A549 (cell line): ENCODE results near the gene SLC22A17. TPM values are rescaled to one million over a fixed set of nuclear protein-coding genes. Genes with fewer than 3 reads are reported as not detected.

ENCODE experiments used
- CBX8 ChIP-seq: fragments of 200-600 bp; sonication (generic); IDR thresholded peaks from 2 replicates; pipeline ENCODE4 v1.6.1; 2016
- CHD2 ChIP-seq: fragments of 150-350 bp; IDR thresholded peaks from 2 replicates; pipeline ENCODE4 v1.6.1; 2014; ENCODE audit warnings: low read length; ENCODE audit not compliant: partially characterized antibody
- EHF ChIP-seq: fragments of 250-450 bp; sonication (Bioruptor Pico); IDR thresholded peaks from 2 replicates; pipeline ENCODE4 v1.5.0; 2020; ENCODE audit warnings: mild to moderate bottlenecking
- EHMT2 ChIP-seq: fragments of 200-600 bp; sonication (generic); IDR thresholded peaks from 2 replicates; pipeline ENCODE4 v1.6.1; 2016; ENCODE audit warnings: antibody characterized with exemption, low read depth, mild to moderate bottlenecking, moderate library complexity
- EP300 ChIP-seq, 2 experiments: fragments of >200 bp; sonication (Bioruptor Twin); formaldehyde crosslinking; IDR thresholded peaks; 2 replicates in 1 of 2; 3 replicates in 1 of 2; pipeline ENCODE4 v1.6.1; 2016 to 2017
- ESRRA ChIP-seq: fragments of 150-350 bp; IDR thresholded peaks from 2 replicates; pipeline ENCODE4 v1.6.1; 2014; ENCODE audit warnings: mild to moderate bottlenecking, low read length, borderline replicate concordance
- FOSB ChIP-seq: fragments of 250-450 bp; sonication (Bioruptor Pico); IDR thresholded peaks from 2 replicates; pipeline ENCODE4 v1.5.0; 2020; ENCODE audit warnings: mild to moderate bottlenecking, moderate library complexity
- FOSL2 ChIP-seq, 2 experiments: fragments of 450-650 bp in 1 of 2; fragments of >200 bp in 1 of 2; sonication (Bioruptor Twin) in 1 of 2; formaldehyde crosslinking; IDR thresholded peaks; 2 replicates each; pipeline versions ENCODE4 v1.5.0 to v1.6.1; 2016 to 2020; ENCODE audit warnings: mild to moderate bottlenecking in 1 of 2, moderate library complexity in 1 of 2
- FOXS1 ChIP-seq: fragments of 250-450 bp; sonication (Bioruptor Pico); IDR thresholded peaks from 2 replicates; pipeline ENCODE4 v1.5.0; 2020; ENCODE audit warnings: mild to moderate bottlenecking, moderate library complexity
- GATA3 ChIP-seq: IDR thresholded peaks from 2 replicates; pipeline ENCODE4 v1.6.1; 2012; ENCODE audit warnings: borderline replicate concordance
- HEYL ChIP-seq: fragments of 250-450 bp; sonication (Bioruptor Pico); IDR thresholded peaks from 2 replicates; pipeline ENCODE4 v1.8.0; 2021; ENCODE audit warnings: mild to moderate bottlenecking, moderate library complexity
- HOXA7 ChIP-seq: fragments of 250-450 bp; sonication (Bioruptor Pico); IDR thresholded peaks from 2 replicates; pipeline ENCODE4 v1.5.0; 2020; ENCODE audit warnings: mild to moderate bottlenecking, moderate library complexity
- HOXB5 ChIP-seq: fragments of 250-450 bp; sonication (Bioruptor Pico); IDR thresholded peaks from 2 replicates; pipeline ENCODE4 v1.5.0; 2020; ENCODE audit warnings: mild to moderate bottlenecking, moderate library complexity
- KDM1A ChIP-seq: fragments of 200-600 bp; sonication (generic); IDR thresholded peaks from 2 replicates; pipeline ENCODE4 v1.6.1; 2016; ENCODE audit warnings: low read depth, mild to moderate bottlenecking
- MAFK ChIP-seq: fragments of 450-650 bp; IDR thresholded peaks from 2 replicates; pipeline ENCODE4 v1.6.1; 2014; ENCODE audit not compliant: partially characterized antibody
- NR3C1 ChIP-seq: fragments of >200 bp; sonication (Bioruptor Twin); formaldehyde crosslinking; IDR thresholded peaks from 3 replicates; pipeline ENCODE4 v1.6.1; 2017
- PHF8 ChIP-seq: fragments of 200-600 bp; sonication (generic); IDR thresholded peaks from 2 replicates; pipeline ENCODE4 v1.6.1; 2016; ENCODE audit warnings: low read depth, mild to moderate bottlenecking, antibody characterized with exemption, moderate library complexity, borderline replicate concordance
- POLR2A ChIP-seq: IDR thresholded peaks from 2 replicates; pipeline ENCODE4 v1.6.1; 2012; ENCODE audit warnings: mild to moderate bottlenecking, low read length
- POLR2AphosphoS2 ChIP-seq: conservative IDR thresholded peaks from 2 replicates; pipeline ENCODE4 v1.6.1; 2012; ENCODE audit warnings: low read length, improper control_type of control experiment, inconsistent platforms
- RCOR1 ChIP-seq: fragments of 150-350 bp; IDR thresholded peaks from 2 replicates; pipeline ENCODE4 v1.6.1; 2014; ENCODE audit warnings: antibody characterized with exemption, low read length, low read depth
- RFX5 ChIP-seq: fragments of 450-650 bp; IDR thresholded peaks from 2 replicates; pipeline ENCODE4 v1.7.1; 2014; ENCODE audit warnings: antibody characterized with exemption, mild to moderate bottlenecking, moderate library complexity
- SMC3 ChIP-seq: fragments of >200 bp; sonication (Bioruptor Twin); formaldehyde crosslinking; IDR thresholded peaks from 3 replicates; pipeline ENCODE4 v1.6.1; 2018; ENCODE audit warnings: inconsistent platforms
- SREBF2 ChIP-seq: fragments of 450-650 bp; IDR thresholded peaks from 2 replicates; pipeline ENCODE4 v1.6.1; 2014; ENCODE audit warnings: mild to moderate bottlenecking, moderate library complexity
- TFCP2L1 ChIP-seq: fragments of 250-450 bp; sonication (Bioruptor Pico); IDR thresholded peaks from 2 replicates; pipeline ENCODE4 v1.5.0; 2021; ENCODE audit warnings: mild to moderate bottlenecking
- ZC3H11A ChIP-seq: fragments of 450-650 bp; IDR thresholded peaks from 2 replicates; pipeline ENCODE4 v1.6.1; 2014; ENCODE audit warnings: antibody characterized with exemption, mild to moderate bottlenecking
- ZNF302 ChIP-seq: fragments of 250-450 bp; sonication (Bioruptor Pico); IDR thresholded peaks from 2 replicates; pipeline ENCODE4 v1.9.0; 2021; ENCODE audit warnings: inconsistent platforms, mild to moderate bottlenecking, moderate library complexity
- ZSCAN20 ChIP-seq: fragments of 250-450 bp; sonication (Bioruptor Pico); IDR thresholded peaks from 2 replicates; pipeline ENCODE4 v1.8.0; 2022; ENCODE audit warnings: mild to moderate bottlenecking, moderate library complexity
- polyA plus RNA-seq, 4 experiments: library from polyadenylated mRNA; depleted of rRNA in 3 of 4; stranded (reverse); fragments of >200 nt; fragmentation: RNase III in 1 of 4; extraction: RNeasy Plus Mini Kit Qiagen cat#74134 plus additional on column Dnase treatment in 1 of 4; gene quantifications; 2 replicates in 3 of 4; 3 replicates in 1 of 4; pipeline ENCODE4 v1.2.3, GENCODE V29; 2011 to 2017
- TF ChIP-seq, protein P1 (sequence below): fragments of 150-350 bp; IDR thresholded peaks from 2 replicates; pipeline ENCODE4 v1.6.1; 2014; ENCODE audit warnings: low read depth, mild to moderate bottlenecking, low read length
- TF ChIP-seq, protein P2 (sequence below): fragments of >200 bp; sonication (Bioruptor Twin); formaldehyde crosslinking; IDR thresholded peaks from 3 replicates; pipeline ENCODE4 v1.5.1; 2016
- TF ChIP-seq, protein P3 (sequence below): fragments of >200 bp; sonication (Bioruptor Twin); formaldehyde crosslinking; IDR thresholded peaks from 3 replicates; pipeline ENCODE4 v1.6.1; 2016
- TF ChIP-seq, protein P4 (sequence below): IDR thresholded peaks from 2 replicates; pipeline ENCODE4 v1.6.1; 2012
- TF ChIP-seq, protein P5 (sequence below): IDR thresholded peaks from 2 replicates; pipeline ENCODE4 v1.6.1; 2012; ENCODE audit warnings: low read depth, borderline replicate concordance
- TF ChIP-seq, protein P6 (sequence below): fragments of 200-600 bp; sonication (generic); IDR thresholded peaks from 2 replicates; pipeline ENCODE4 v1.6.1; 2016; ENCODE audit warnings: antibody characterized with exemption, mild to moderate bottlenecking, moderate library complexity
- TF ChIP-seq, protein P7 (sequence below): IDR thresholded peaks from 2 replicates; pipeline ENCODE4 v1.6.1; 2012

SLC22A17 gene
- polyA plus RNA-seq, 2 of the 4 experiments (the other 2 are of a cell fraction) = 3.5 to 8.4 TPM

DNA sequence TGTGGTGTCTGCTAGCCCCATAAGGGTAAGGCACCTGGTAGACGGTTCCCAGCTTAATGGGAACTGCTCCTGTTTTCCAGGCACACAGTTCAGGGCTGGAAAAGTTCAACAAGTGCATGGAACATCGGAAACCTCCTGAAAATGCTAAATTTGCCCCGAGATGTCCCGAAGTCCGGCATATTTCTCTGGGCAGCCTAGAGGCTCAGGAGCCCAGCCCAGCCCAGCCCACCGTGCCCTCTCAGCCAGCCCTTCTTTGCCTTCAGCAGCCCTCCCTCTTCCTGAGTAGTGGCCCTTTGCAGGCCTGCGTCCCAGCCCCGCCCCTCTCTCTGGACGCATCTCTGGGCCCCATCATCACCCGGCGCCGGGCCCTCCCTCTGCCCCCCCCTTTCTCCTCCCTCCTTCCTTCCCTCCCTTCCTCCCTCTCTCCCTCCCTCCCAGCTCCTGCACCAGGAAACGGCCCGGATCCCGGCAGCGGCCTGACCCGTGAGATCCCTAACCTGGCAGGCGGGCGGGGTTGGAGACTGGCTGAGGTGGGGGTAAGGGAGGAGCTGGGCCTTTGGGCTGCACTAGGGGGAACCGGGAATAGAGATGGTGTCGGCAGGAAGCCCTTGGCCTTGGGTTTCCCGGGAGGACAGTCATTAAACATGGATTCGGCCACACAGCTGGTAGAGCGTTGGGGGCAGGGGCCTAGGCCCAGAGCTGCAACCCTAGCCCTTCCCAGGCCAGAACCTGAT, 46.1 kb downstream of the SLC22A17 start, which contains the start of gene BCL2L2 (continued):
- TF ChIP-seq, protein P1, sequence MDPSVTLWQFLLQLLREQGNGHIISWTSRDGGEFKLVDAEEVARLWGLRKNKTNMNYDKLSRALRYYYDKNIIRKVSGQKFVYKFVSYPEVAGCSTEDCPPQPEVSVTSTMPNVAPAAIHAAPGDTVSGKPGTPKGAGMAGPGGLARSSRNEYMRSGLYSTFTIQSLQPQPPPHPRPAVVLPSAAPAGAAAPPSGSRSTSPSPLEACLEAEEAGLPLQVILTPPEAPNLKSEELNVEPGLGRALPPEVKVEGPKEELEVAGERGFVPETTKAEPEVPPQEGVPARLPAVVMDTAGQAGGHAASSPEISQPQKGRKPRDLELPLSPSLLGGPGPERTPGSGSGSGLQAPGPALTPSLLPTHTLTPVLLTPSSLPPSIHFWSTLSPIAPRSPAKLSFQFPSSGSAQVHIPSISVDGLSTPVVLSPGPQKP = no peak
- no peak for TF ChIP-seq GATA3
- no peak for TF ChIP-seq SMC3
- no peak for TF ChIP-seq EHMT2
- no peak for TF ChIP-seq ZSCAN20
- TF ChIP-seq SREBF2 = no peak
- TF ChIP-seq, protein P2, sequence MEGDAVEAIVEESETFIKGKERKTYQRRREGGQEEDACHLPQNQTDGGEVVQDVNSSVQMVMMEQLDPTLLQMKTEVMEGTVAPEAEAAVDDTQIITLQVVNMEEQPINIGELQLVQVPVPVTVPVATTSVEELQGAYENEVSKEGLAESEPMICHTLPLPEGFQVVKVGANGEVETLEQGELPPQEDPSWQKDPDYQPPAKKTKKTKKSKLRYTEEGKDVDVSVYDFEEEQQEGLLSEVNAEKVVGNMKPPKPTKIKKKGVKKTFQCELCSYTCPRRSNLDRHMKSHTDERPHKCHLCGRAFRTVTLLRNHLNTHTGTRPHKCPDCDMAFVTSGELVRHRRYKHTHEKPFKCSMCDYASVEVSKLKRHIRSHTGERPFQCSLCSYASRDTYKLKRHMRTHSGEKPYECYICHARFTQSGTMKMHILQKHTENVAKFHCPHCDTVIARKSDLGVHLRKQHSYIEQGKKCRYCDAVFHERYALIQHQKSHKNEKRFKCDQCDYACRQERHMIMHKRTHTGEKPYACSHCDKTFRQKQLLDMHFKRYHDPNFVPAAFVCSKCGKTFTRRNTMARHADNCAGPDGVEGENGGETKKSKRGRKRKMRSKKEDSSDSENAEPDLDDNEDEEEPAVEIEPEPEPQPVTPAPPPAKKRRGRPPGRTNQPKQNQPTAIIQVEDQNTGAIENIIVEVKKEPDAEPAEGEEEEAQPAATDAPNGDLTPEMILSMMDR = no peak
- no peak for TF ChIP-seq HOXA7
- TF ChIP-seq EHF (CRISPR knock-in tag) = no peak
- no peak for TF ChIP-seq KDM1A
- TF ChIP-seq FOSB (CRISPR knock-in tag) = no peak
- peak; percentile 74 for TF ChIP-seq PHF8
- TF ChIP-seq, protein P3, sequence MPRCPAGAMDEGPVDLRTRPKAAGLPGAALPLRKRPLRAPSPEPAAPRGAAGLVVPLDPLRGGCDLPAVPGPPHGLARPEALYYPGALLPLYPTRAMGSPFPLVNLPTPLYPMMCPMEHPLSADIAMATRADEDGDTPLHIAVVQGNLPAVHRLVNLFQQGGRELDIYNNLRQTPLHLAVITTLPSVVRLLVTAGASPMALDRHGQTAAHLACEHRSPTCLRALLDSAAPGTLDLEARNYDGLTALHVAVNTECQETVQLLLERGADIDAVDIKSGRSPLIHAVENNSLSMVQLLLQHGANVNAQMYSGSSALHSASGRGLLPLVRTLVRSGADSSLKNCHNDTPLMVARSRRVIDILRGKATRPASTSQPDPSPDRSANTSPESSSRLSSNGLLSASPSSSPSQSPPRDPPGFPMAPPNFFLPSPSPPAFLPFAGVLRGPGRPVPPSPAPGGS = 0 out of 3 replicates have a peak, but pooled peaks have one; percentile 61
- TF ChIP-seq ZC3H11A = no peak
- TF ChIP-seq, protein P4, sequence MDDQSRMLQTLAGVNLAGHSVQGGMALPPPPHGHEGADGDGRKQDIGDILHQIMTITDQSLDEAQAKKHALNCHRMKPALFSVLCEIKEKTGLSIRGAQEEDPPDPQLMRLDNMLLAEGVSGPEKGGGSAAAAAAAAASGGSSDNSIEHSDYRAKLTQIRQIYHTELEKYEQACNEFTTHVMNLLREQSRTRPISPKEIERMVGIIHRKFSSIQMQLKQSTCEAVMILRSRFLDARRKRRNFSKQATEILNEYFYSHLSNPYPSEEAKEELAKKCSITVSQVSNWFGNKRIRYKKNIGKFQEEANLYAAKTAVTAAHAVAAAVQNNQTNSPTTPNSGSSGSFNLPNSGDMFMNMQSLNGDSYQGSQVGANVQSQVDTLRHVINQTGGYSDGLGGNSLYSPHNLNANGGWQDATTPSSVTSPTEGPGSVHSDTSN = no peak
- TF ChIP-seq FOSL2 (IDR thresholded peaks at IDR 0.05) = no peak
- TF ChIP-seq FOSL2 (CRISPR knock-in tag; IDR thresholded peaks at IDR 0.05) = no peak
- TF ChIP-seq EP300 (IDR thresholded peaks at IDR 0.05) = no peak
- peak; percentile 71 for TF ChIP-seq POLR2A
- TF ChIP-seq HEYL (CRISPR knock-in tag) = no peak
- TF ChIP-seq, protein P5, sequence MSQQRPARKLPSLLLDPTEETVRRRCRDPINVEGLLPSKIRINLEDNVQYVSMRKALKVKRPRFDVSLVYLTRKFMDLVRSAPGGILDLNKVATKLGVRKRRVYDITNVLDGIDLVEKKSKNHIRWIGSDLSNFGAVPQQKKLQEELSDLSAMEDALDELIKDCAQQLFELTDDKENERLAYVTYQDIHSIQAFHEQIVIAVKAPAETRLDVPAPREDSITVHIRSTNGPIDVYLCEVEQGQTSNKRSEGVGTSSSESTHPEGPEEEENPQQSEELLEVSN = no peak
- TF ChIP-seq RFX5 = no peak
- TF ChIP-seq, protein P6, sequence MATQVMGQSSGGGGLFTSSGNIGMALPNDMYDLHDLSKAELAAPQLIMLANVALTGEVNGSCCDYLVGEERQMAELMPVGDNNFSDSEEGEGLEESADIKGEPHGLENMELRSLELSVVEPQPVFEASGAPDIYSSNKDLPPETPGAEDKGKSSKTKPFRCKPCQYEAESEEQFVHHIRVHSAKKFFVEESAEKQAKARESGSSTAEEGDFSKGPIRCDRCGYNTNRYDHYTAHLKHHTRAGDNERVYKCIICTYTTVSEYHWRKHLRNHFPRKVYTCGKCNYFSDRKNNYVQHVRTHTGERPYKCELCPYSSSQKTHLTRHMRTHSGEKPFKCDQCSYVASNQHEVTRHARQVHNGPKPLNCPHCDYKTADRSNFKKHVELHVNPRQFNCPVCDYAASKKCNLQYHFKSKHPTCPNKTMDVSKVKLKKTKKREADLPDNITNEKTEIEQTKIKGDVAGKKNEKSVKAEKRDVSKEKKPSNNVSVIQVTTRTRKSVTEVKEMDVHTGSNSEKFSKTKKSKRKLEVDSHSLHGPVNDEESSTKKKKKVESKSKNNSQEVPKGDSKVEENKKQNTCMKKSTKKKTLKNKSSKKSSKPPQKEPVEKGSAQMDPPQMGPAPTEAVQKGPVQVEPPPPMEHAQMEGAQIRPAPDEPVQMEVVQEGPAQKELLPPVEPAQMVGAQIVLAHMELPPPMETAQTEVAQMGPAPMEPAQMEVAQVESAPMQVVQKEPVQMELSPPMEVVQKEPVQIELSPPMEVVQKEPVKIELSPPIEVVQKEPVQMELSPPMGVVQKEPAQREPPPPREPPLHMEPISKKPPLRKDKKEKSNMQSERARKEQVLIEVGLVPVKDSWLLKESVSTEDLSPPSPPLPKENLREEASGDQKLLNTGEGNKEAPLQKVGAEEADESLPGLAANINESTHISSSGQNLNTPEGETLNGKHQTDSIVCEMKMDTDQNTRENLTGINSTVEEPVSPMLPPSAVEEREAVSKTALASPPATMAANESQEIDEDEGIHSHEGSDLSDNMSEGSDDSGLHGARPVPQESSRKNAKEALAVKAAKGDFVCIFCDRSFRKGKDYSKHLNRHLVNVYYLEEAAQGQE = no peak
- TF ChIP-seq CBX8 = no peak
- TF ChIP-seq POLR2AphosphoS2 = no peak
- TF ChIP-seq RCOR1 = no peak
- no peak for TF ChIP-seq ZNF302 (CRISPR knock-in tag)
- TF ChIP-seq MAFK = no peak
- TF ChIP-seq, protein P7, sequence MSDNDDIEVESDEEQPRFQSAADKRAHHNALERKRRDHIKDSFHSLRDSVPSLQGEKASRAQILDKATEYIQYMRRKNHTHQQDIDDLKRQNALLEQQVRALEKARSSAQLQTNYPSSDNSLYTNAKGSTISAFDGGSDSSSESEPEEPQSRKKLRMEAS = peak; percentile 61
- no peak for TF ChIP-seq TFCP2L1
- TF ChIP-seq CHD2 = no peak
- TF ChIP-seq NR3C1 = no peak
- TF ChIP-seq FOXS1 (CRISPR knock-in tag) = no peak
- no peak for TF ChIP-seq HOXB5 (CRISPR knock-in tag)
- TF ChIP-seq ESRRA = no peak
